ENCODE measurements around the gene ATG12. TPM values are rescaled to one million over a fixed set of nuclear protein-coding genes. Genes with fewer than 3 reads are reported as not detected.

ATG12 gene
- polyA plus RNA-seq, 1 of the 3 experiments (the other 2 are of a cell fraction), result 29.1 TPM

- Histone ChIP-seq H3K27me3 (ENCODE audit: insufficient read depth) (no peaks in the 10 kb centered on the region), H3K27ac (ENCODE audit: low read depth in 2 of 2, low read length in 1 of 2) (no peak overlapping the region), H3K4me2 (no peak overlapping the region), H3K36me3 (replicated peaks in 1 of 2; ENCODE audit: control insufficient read depth in 1 of 2, insufficient read depth in 2 of 2, low read length in 1 of 2) (no peaks in the 10 kb centered on the region), H4K20me1 (ENCODE audit: insufficient read depth) (no peaks in the 10 kb centered on the region), H3K4me1 (ENCODE audit: control insufficient read depth in 1 of 2, insufficient read depth in 2 of 2, low read depth in 1 of 2, low read length in 1 of 2) (no peaks in the 10 kb centered on the region), H2AFZ (ENCODE audit: low read depth) (no peak overlapping the region), H3K9me3 (no peaks in the 10 kb centered on the region), H3K9ac (no peak overlapping the region), H3F3A (replicated peaks; ENCODE audit: insufficient read depth) (no peaks in the 10 kb centered on the region), H3K4me3 (ENCODE audit: low read depth in 2 of 2, low read length in 1 of 2) (no peak overlapping the region), H3K9me2 (no peaks in the 10 kb centered on the region), H3K79me2 (ENCODE audit: insufficient read depth) (no peaks in the 10 kb centered on the region)
- ChIA-PET POLR2A (no interaction called here), CTCF (no interaction called here)
- TF ChIP-seq IRF3 (IDR thresholded peaks at IDR 0.05; ENCODE audit: low read depth, low read length), result no peak
- no peak for TF ChIP-seq USF1 (IDR thresholded peaks at IDR 0.05; ENCODE audit: borderline replicate concordance, low read depth)
- no peak for TF ChIP-seq CHD2 (IDR thresholded peaks at IDR 0.05; ENCODE audit: low read length, partially characterized antibody)
- no peak for TF ChIP-seq MEF2A (IDR thresholded peaks at IDR 0.05; ENCODE audit: borderline replicate concordance, low read depth)
- TF ChIP-seq GABPA (IDR thresholded peaks at IDR 0.05; ENCODE audit: low read depth), result no peak
- no peak for TF ChIP-seq MXI1 (IDR thresholded peaks at IDR 0.05; ENCODE audit: low read depth, low read length)
- no peak for TF ChIP-seq RFX5 (IDR thresholded peaks at IDR 0.05; ENCODE audit: low read length)
- no peak for TF ChIP-seq YY1 (IDR thresholded peaks at IDR 0.05; ENCODE audit: low read depth)
- no peak for TF ChIP-seq RAD21 (IDR thresholded peaks at IDR 0.05; ENCODE audit: low read length)
- TF ChIP-seq SIN3A (IDR thresholded peaks at IDR 0.05; ENCODE audit: borderline replicate concordance, low read depth, low read length), result no peak
- TF ChIP-seq SMC3 (IDR thresholded peaks at IDR 0.05; ENCODE audit: low read depth, low read length), result no peak
- TF ChIP-seq FOXM1 (IDR thresholded peaks at IDR 0.05; ENCODE audit: low read depth), result no peak
- no peak for TF ChIP-seq CTCF (IDR thresholded peaks at IDR 0.05)
- TF ChIP-seq REST (IDR thresholded peaks at IDR 0.05; ENCODE audit: low read depth, low read length), result no peak
- no peak for TF ChIP-seq MAX (IDR thresholded peaks at IDR 0.05; ENCODE audit: low read depth)
- no peak for TF ChIP-seq EP300 (IDR thresholded peaks at IDR 0.05; ENCODE audit: borderline replicate concordance in 1 of 2, low read depth in 1 of 2, low read length in 1 of 2)
- no peak for DNase-seq
- WGBS (ENCODE audit: low lambda C conversion rate), result 22% methylated on average over 6 of the region's 6 CpGs
These were observed 55.8 kb downstream of the ATG12 start for GRCh38 chr5:115785381-115786065.

All from SK-N-SH (cell line).